Sigmoid colon (tissue), 7 donors: ENCODE measurements around the gene FKBP11. TPM values are rescaled to one million over a fixed set of nuclear protein-coding genes. Genes with fewer than 3 reads are reported as not detected.

Experiments
- DNase-seq: peaks from one replicate; pipeline ENCODE4 v3.0.0-alpha.2; 2019
- H3K27ac ChIP-seq, 4 donors: fragments of 200-600 bp; sonication (generic); one replicate each; pipeline ENCODE4 v1.5.1; 2016 to 2019; ENCODE audit warnings: mild to moderate bottlenecking in 1 of 4
- H3K27me3 ChIP-seq, 3 donors: fragments of 200-600 bp; sonication (generic); one replicate each; pipeline ENCODE4 v1.5.1; 2019; ENCODE audit warnings: mild to moderate bottlenecking in 1 of 3
- H3K36me3 ChIP-seq, 4 donors: fragments of 200-600 bp; sonication (generic); one replicate each; pipeline ENCODE4 v1.5.1; 2016 to 2019
- H3K4me1 ChIP-seq, 4 donors: fragments of 200-600 bp; sonication (generic); one replicate each; pipeline ENCODE4 v1.5.1; 2017 to 2019
- H3K4me3 ChIP-seq, 4 donors: fragments of 200-600 bp; sonication (generic); one replicate each; pipeline ENCODE4 v1.5.1; 2017 to 2019; ENCODE audit warnings: mild to moderate bottlenecking in 2 of 4, moderate library complexity in 1 of 4
- H3K9me3 ChIP-seq, 4 donors: fragments of 200-600 bp in 3 of 4; sonication (generic) in 3 of 4; one replicate each; pipeline versions ENCODE4 v1.5.1 to v1.6.1; 2013 to 2019
- CTCF ChIP-seq, 4 experiments: fragments of 450-650 bp in 3 of 4; fragments of 200-600 bp in 1 of 4; IDR thresholded peaks; one replicate each; pipeline ENCODE4 v1.5.1; 2016 to 2019; ENCODE audit warnings: antibody characterized with exemption in 4 of 4, mild to moderate bottlenecking in 3 of 4, moderate library complexity in 2 of 4
- EP300 ChIP-seq, 4 donors: sonication (generic); formaldehyde crosslinking; IDR thresholded peaks; one replicate each; pipeline ENCODE4 v1.6.1; 2017; ENCODE audit warnings: antibody characterized with exemption in 4 of 4
- POLR2A ChIP-seq, 2 donors: fragments of 450-650 bp; IDR thresholded peaks; one replicate each; pipeline ENCODE4 v1.6.1; 2016; ENCODE audit warnings: antibody characterized with exemption in 2 of 2, mild to moderate bottlenecking in 2 of 2, moderate library complexity in 2 of 2
- POLR2AphosphoS5 ChIP-seq, 4 donors: sonication (generic); formaldehyde crosslinking; IDR thresholded peaks; one replicate each; pipeline ENCODE4 v1.6.1; 2017; ENCODE audit warnings: antibody characterized with exemption in 4 of 4
- WGBS, 2 donors: extraction: QIAGEN DNeasy Blood & Tissue Kit; methylation state at CpG; one replicate each; pipeline ENCODE4 v1.1.7; 2013; 5-methylcytosine and 5-hydroxymethylcytosine counted together
- intact Hi-C: fragments of 100-400 bp; cut with DNase I; formaldehyde crosslinking; loops from one replicate; pipeline ENCODE4 v1.15.1; 2023
- polyA plus RNA-seq, 3 donors: library from polyadenylated mRNA; stranded (reverse); fragments of 200-250 nt; gene quantifications; one replicate each; pipeline ENCODE4 v1.2.3, GENCODE V29; 2013
- total RNA-seq, 4 donors: library from RNA; depleted of rRNA; stranded (reverse); fragments of >200 nt; gene quantifications; one replicate each; pipeline ENCODE4 v1.1.0, GENCODE V29; 2016
- donor health status: healthy with polysubstance abuse.
- donor health status: Bipolar disorder and iron deficiency.
- donor health status: healthy.

The FKBP11 gene
- total and polyA plus RNA-seq, 7 donors = 4.6 to 50.2 (median 7.5) TPM

GRCh38 chr12:48954061-48954460 is 28.8 kb upstream of the FKBP11 start:
- Histone ChIP-seq H3K9me3 (no peaks in the 10 kb centered on the region), H3K4me1 (peaks cover 0 to 25% (median 15%) of the 10 kb centered on the region in 4 donors), H3K4me3 (no peak overlapping the region), H3K36me3 (peaks cover 0 to 4% (median 0%) of the 10 kb centered on the region in 4 donors), H3K27ac (no peak overlapping the region), H3K27me3 (no peaks in the 10 kb centered on the region)
- intact Hi-C loops = no loop called here
- TF ChIP-seq CTCF (IDR thresholded peaks at IDR 0.05) = no peak
- no peak for TF ChIP-seq EP300 (IDR thresholded peaks at IDR 0.05)
- no peak for TF ChIP-seq POLR2AphosphoS5 (IDR thresholded peaks at IDR 0.05)
- TF ChIP-seq POLR2A (IDR thresholded peaks at IDR 0.05) = no peak
- DNase-seq = no peak
- 97 to 100% methylated on average over 3 of the region's 3 CpGs for WGBS, 2 donors

DNA sequence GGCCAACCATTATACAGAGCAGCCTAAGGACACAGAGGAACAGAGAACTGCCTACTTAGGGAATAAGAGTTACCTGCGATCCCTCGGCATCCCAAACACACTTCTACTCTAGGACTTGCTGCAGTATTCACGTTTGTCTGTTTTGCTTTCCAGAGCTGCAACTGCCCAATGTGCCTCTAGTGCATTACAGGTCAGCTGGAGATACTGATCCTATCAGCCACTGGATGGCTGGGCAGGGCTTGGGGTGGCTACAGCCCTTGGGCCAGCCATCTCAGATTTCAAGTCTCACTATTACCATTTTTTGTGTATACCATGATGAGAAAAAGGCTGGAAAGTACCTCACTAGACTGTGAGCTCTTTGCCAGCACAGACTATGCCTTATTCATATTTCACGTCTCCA is 27.4 kb upstream of the FKBP11 start:
- Histone ChIP-seq H3K9me3 (no peaks in the 10 kb centered on the region), H3K27ac (no peak overlapping the region), H3K4me3 (no peak overlapping the region), H3K36me3 (peaks cover 0 to 4% (median 0%) of the 10 kb centered on the region in 4 donors), H3K27me3 (no peaks in the 10 kb centered on the region), H3K4me1 (peaks cover 0 to 21% (median 13%) of the 10 kb centered on the region in 4 donors)
- 89 to 93% methylated on average over 4 of the region's 4 CpGs for WGBS, 2 donors
- no peak for TF ChIP-seq POLR2AphosphoS5 (IDR thresholded peaks at IDR 0.05)
- no peak for TF ChIP-seq CTCF (IDR thresholded peaks at IDR 0.05)
- no peak for DNase-seq
- intact Hi-C loops = no loop called here

- peaks cover 0 to under 1% (median 0%) of the 10 kb centered on the region in 4 donors for H3K36me3 ChIP-seq
- no peak overlapping the region for H3K4me3 ChIP-seq
- DNase-seq = no peak
- peaks cover 0 to 14% (median 4%) of the 10 kb centered on the region in 4 donors for H3K4me1 ChIP-seq
- H3K27me3 ChIP-seq = no peaks in the 10 kb centered on the region
- 20 to 71% methylated on average over 3 of the region's 3 CpGs for WGBS, 2 donors
- H3K27ac ChIP-seq = no peak overlapping the region
- no peak for TF ChIP-seq EP300 (IDR thresholded peaks at IDR 0.05)
- no peak for TF ChIP-seq POLR2AphosphoS5 (IDR thresholded peaks at IDR 0.05)
- no peak for TF ChIP-seq CTCF (IDR thresholded peaks at IDR 0.05)
- no peak for TF ChIP-seq POLR2A (IDR thresholded peaks at IDR 0.05)
- no peaks in the 10 kb centered on the region for H3K9me3 ChIP-seq
- intact Hi-C loops = no loop called here
These were observed 22.4 kb upstream of the FKBP11 start for GRCh38 chr12:48947727-48948126.

DNA sequence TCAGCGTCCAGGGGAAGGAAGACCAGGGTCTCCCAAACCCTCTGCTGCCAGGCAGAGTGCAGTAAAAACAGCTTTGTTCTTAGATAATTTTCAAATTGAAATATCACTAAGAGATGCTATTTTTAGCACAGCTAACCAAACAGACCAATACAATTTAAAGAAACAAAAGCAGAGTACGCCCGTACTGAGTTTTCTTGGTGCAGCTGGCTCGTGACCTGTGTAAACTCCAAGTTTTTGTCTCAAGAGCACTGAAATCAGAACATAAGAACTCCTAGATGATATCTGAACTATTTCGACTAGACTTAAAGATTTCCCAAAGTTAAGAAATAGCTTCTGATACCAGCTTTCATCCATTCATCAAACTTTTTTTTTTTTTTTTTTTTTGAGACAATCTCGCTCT is 21.7 kb upstream of the FKBP11 start:
- DNase-seq = no peak
- 46 to 78% methylated on average over 6 of the region's 6 CpGs for WGBS, 2 donors
- TF ChIP-seq POLR2A (IDR thresholded peaks at IDR 0.05) (no peak), CTCF (IDR thresholded peaks at IDR 0.05) (no peak), EP300 (IDR thresholded peaks at IDR 0.05) (no peak), POLR2AphosphoS5 (IDR thresholded peaks at IDR 0.05) (no peak)
- intact Hi-C loops = no loop called here
- no peaks in the 10 kb centered on the region for H3K27me3 ChIP-seq
- H3K27ac ChIP-seq = no peak overlapping the region
- no peak overlapping the region for H3K4me3 ChIP-seq
- no peaks in the 10 kb centered on the region for H3K36me3 ChIP-seq
- H3K9me3 ChIP-seq = no peaks in the 10 kb centered on the region
- H3K4me1 ChIP-seq = peaks cover 0 to 14% (median 4%) of the 10 kb centered on the region in 4 donors

DNA sequence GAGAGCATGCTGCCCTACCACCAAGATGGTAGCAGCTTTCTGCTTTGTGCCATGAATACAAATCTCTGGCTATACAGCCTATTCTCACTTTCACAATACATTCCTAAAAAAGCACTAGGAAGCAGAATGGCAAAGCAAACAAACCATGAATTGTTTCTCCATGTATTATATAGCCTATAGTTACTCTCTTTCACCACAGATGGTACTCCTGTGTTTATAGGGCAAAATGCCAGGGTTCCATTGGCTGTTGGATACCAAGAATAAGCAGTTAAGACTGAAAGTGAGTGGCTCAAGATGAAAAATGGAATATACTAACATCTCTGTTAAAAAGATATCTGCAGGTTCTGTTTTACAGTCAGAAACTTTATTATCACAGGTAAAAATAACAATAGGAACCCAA is 20.9 kb upstream of the FKBP11 start:
- H3K36me3 ChIP-seq = no peaks in the 10 kb centered on the region
- H3K4me3 ChIP-seq = no peak overlapping the region

More for the DNA sequence above, 20.9 kb upstream of the FKBP11 start:
- Histone ChIP-seq H3K27me3 (no peaks in the 10 kb centered on the region), H3K4me1 (peaks cover 0 to 20% (median 7%) of the 10 kb centered on the region in 4 donors), H3K9me3 (no peaks in the 10 kb centered on the region), H3K27ac (no peak overlapping the region)
- no peak for DNase-seq
- intact Hi-C loops = no loop called here
- TF ChIP-seq EP300 (IDR thresholded peaks at IDR 0.05) = no peak
- TF ChIP-seq POLR2AphosphoS5 (IDR thresholded peaks at IDR 0.05) = no peak
- TF ChIP-seq POLR2A (IDR thresholded peaks at IDR 0.05) = no peak
- TF ChIP-seq CTCF (IDR thresholded peaks at IDR 0.05) = no peak
